HFFc6 (cell line): ENCODE measurements around the gene POLR1A. TPM values are rescaled to one million over a fixed set of nuclear protein-coding genes. Genes with fewer than 3 reads are reported as not detected.

Experiments used
- DNase-seq: peaks from one replicate; pipeline ENCODE4 v3.0.0-alpha.2; 2018
- H3K27ac Mint-ChIP-seq: 2 replicates; pipeline ENCODE4 v1.8.0; 2020; ENCODE audit warnings: mild to moderate bottlenecking, mixed read lengths
- H3K27me3 Mint-ChIP-seq: 2 replicates; pipeline ENCODE4 v1.8.0; 2021; ENCODE audit warnings: mild to moderate bottlenecking, moderate library complexity, mixed read lengths; ENCODE audit not compliant: insufficient read depth
- H3K36me3 Mint-ChIP-seq: 2 replicates; pipeline ENCODE4 v1.8.0; 2021; ENCODE audit warnings: low read depth, mixed read lengths
- H3K4me1 Mint-ChIP-seq: 2 replicates; pipeline ENCODE4 v1.8.0; 2020; ENCODE audit warnings: low read depth, mixed read lengths
- H3K4me3 Mint-ChIP-seq: 2 replicates; pipeline ENCODE4 v1.8.0; 2020; ENCODE audit warnings: mild to moderate bottlenecking, moderate library complexity, mixed read lengths
- H3K9me3 Mint-ChIP-seq: 2 replicates; pipeline ENCODE4 v1.8.0; 2020; ENCODE audit warnings: mild to moderate bottlenecking, mixed read lengths
- CTCF ChIP-seq: fragments of 200-600 bp; sonication (generic); IDR thresholded peaks from 2 replicates; pipeline ENCODE4 v1.5.0; 2021; ENCODE audit warnings: antibody characterized with exemption, mild to moderate bottlenecking
- total RNA-seq, 6 experiments: library from RNA; stranded (reverse); fragmentation: NEBNext Ultra II Directional; extraction: Animal tissue kit (Norgen Biotek cat#: 25700); gene quantifications; 2 replicates in 1 of 6; 3 replicates in 5 of 6; pipeline ENCODE4 v1.2.3, GENCODE V29; 2021

The POLR1A gene
- total RNA-seq, 6 experiments from 2014 or later: 32.2 to 37.6 (median 34.8) TPM

GRCh38 chr2:86036669-86037138 lies 69.0 kb downstream of the POLR1A start:
- no peaks in the 10 kb centered on the region for H3K9me3 Mint-ChIP-seq
- peaks cover 41% of the 10 kb centered on the region for H3K4me1 Mint-ChIP-seq
- no peak for DNase-seq
- H3K36me3 Mint-ChIP-seq: peaks cover 27% of the 10 kb centered on the region
- peak overlapping the region; percentile 88 for H3K27ac Mint-ChIP-seq
- peaks cover 6% of the 10 kb centered on the region; the same call in 1 of the 2 replicates for H3K27me3 Mint-ChIP-seq
- no peak; the same call in 1 of the 2 replicates for TF ChIP-seq CTCF
- peak overlapping the region; percentile 27; the same call in 1 of the 2 replicates for H3K4me3 Mint-ChIP-seq

GRCh38 chr2:86035883-86036668 lies 69.6 kb downstream of the POLR1A start:
- peak; percentile 38; the same call in 1 of the 2 replicates for TF ChIP-seq CTCF
- peaks cover 31% of the 10 kb centered on the region for H3K36me3 Mint-ChIP-seq
- H3K4me1 Mint-ChIP-seq: peaks cover 41% of the 10 kb centered on the region
- DNase-seq: peak; percentile 71
- peak overlapping the region; percentile 27 for H3K4me3 Mint-ChIP-seq
- H3K27me3 Mint-ChIP-seq: peaks cover 5% of the 10 kb centered on the region; the same call in 1 of the 2 replicates
- H3K9me3 Mint-ChIP-seq: no peaks in the 10 kb centered on the region
- peak overlapping the region; percentile 88 for H3K27ac Mint-ChIP-seq

- DNase-seq: no peak
- Mint-ChIP-seq H3K9me3 (no peaks in the 10 kb centered on the region), H3K36me3 (peaks cover 36% of the 10 kb centered on the region), H3K4me1 (peaks cover 41% of the 10 kb centered on the region), H3K27ac (peak overlapping the region; percentile 88), H3K27me3 (peaks cover 3% of the 10 kb centered on the region; the same call in 1 of the 2 replicates), H3K4me3 (peak overlapping the region; percentile 27; the same call in 1 of the 2 replicates)
- no peak for TF ChIP-seq CTCF
Observed at GRCh38 chr2:86035376-86035882, 70.3 kb downstream of the POLR1A start.

GRCh38 chr2:86033751-86034692 lies 71.7 kb downstream of the POLR1A start:
- Mint-ChIP-seq H3K36me3 (peaks cover 35% of the 10 kb centered on the region), H3K4me3 (no peak overlapping the region), H3K9me3 (no peaks in the 10 kb centered on the region), H3K27ac (no peak overlapping the region), H3K27me3 (peaks cover 3% of the 10 kb centered on the region; the same call in 1 of the 2 replicates), H3K4me1 (peaks cover 37% of the 10 kb centered on the region)
- TF ChIP-seq CTCF: no peak
- no peak for DNase-seq
